GM12878 (cell line): Measurements from ENCODE around the gene XRRA1. TPM values are rescaled to one million over a fixed set of nuclear protein-coding genes. Genes with fewer than 3 reads are reported as not detected.

Experiments
- BMI1 ChIP-seq: fragments of 450-650 bp; IDR thresholded peaks from 2 replicates; pipeline ENCODE4 v1.6.1; 2016; ENCODE audit warnings: mild to moderate bottlenecking, moderate library complexity, borderline replicate concordance
- ELK1 ChIP-seq: IDR thresholded peaks from 2 replicates; pipeline ENCODE4 v1.6.1; 2012; ENCODE audit warnings: low read depth, low read length, improper control_type of control experiment
- HSF1 ChIP-seq: fragments of 150-350 bp; IDR thresholded peaks from 2 replicates; pipeline ENCODE4 v1.6.1; 2014; ENCODE audit warnings: mild to moderate bottlenecking, low read depth, low read length
- KDM1A ChIP-seq: fragments of 200-600 bp; sonication (generic); IDR thresholded peaks from 2 replicates; pipeline ENCODE4 v1.6.1; 2016; ENCODE audit warnings: borderline replicate concordance
- NKRF ChIP-seq: fragments of 450-650 bp; conservative IDR thresholded peaks from 2 replicates; pipeline ENCODE4 v1.6.1; 2017; ENCODE audit warnings: mild to moderate bottlenecking, moderate library complexity
- PAX8 ChIP-seq: fragments of 450-650 bp; IDR thresholded peaks from 2 replicates; pipeline ENCODE4 v1.6.1; 2017; ENCODE audit warnings: mild to moderate bottlenecking, moderate library complexity
- PBX3 ChIP-seq: IDR thresholded peaks from 2 replicates; pipeline ENCODE4 v1.6.1; 2011; ENCODE audit warnings: mild to moderate bottlenecking, low read depth, low read length, moderate library complexity; ENCODE audit not compliant: insufficient replicate concordance
- POLR2A ChIP-seq: IDR thresholded peaks from 2 replicates; pipeline ENCODE4 v1.6.1; 2011; ENCODE audit warnings: low read depth, mild to moderate bottlenecking, low read length
- REST ChIP-seq: IDR thresholded peaks from 2 replicates; pipeline ENCODE4 v1.6.1; 2012; ENCODE audit warnings: mild to moderate bottlenecking, low read depth, low read length
- SREBF1 ChIP-seq: IDR thresholded peaks from 2 replicates; pipeline ENCODE4 v1.6.1; 2012; ENCODE audit warnings: mild to moderate bottlenecking, low read length
- STAT3 ChIP-seq: IDR thresholded peaks from 2 replicates; pipeline ENCODE4 v1.6.1; 2011; ENCODE audit warnings: low read depth, low read length, improper control_type of control experiment
- WRNIP1 ChIP-seq: IDR thresholded peaks from 2 replicates; pipeline ENCODE4 v1.6.1; 2011; ENCODE audit warnings: low read depth, low read length, improper control_type of control experiment, borderline replicate concordance
- ZBTB33 ChIP-seq: fragments of 450-650 bp; IDR thresholded peaks from 2 replicates; pipeline ENCODE4 v1.6.1; 2017; ENCODE audit warnings: mild to moderate bottlenecking
- ZNF217 ChIP-seq: fragments of 450-650 bp; IDR thresholded peaks from 2 replicates; pipeline ENCODE4 v1.6.1; 2017; ENCODE audit warnings: antibody characterized with exemption, mild to moderate bottlenecking
- ZNF384 ChIP-seq: IDR thresholded peaks from 2 replicates; pipeline ENCODE4 v1.6.1; 2012; ENCODE audit warnings: low read depth, mild to moderate bottlenecking, low read length, improper control_type of control experiment, borderline replicate concordance
- polyA plus RNA-seq, 11 experiments: library from polyadenylated mRNA; depleted of rRNA in 4 of 11; unstranded in 6 of 11; stranded (reverse) in 5 of 11; fragments of >200 nt; fragmentation: Nextera tagmentation in 4 of 11; fragmentation: Illumina TruSeq in 1 of 11; extraction: Ambion mirVana in 4 of 11; extraction: Trizol in 1 of 11; gene quantifications; 1 replicate in 1 of 11; 2 replicates in 10 of 11; pipeline versions ENCODE4 v1.2.1 to v1.2.3, GENCODE V29; 2011 to 2016; ENCODE audit warnings: inconsistent platforms in 2 of 11, missing spikeins in 2 of 11, low read depth in 1 of 11
- total RNA-seq, 4 experiments: library from RNA; depleted of rRNA in 3 of 4; stranded (reverse); fragments of >200 nt in 3 of 4; fragmentation: Illumina TruSeq in 1 of 4; extraction: Trizol in 1 of 4; gene quantifications; 2 replicates each; pipeline versions ENCODE4 v1.2.1 to v1.2.3, GENCODE V29; 2013 to 2021

The XRRA1 gene
- total and polyA plus RNA-seq, 10 of the 15 experiments (the other 5 are each of a cell fraction or from before 2014, with no cell fraction given): 2.5 to 8.8 (median 4.6) TPM

GRCh38 chr11:74988541-74989259, 39.8 kb upstream of the XRRA1 start, which contains the start of gene NEU3 (continued):
- TF ChIP-seq ZBTB33 (no peak), POLR2A (peak; percentile 93), ZNF217 (no peak), STAT3 (no peak), ELK1 (no peak; the same call in 1 of the 2 replicates), BMI1 (no peak), ZNF384 (no peak), PBX3 (no peak), WRNIP1 (no peak), PAX8 (no peak), NKRF (peak; percentile 65), REST (no peak), HSF1 (no peak), KDM1A (no peak), SREBF1 (no peak)
